ENCODE measurements around the gene NR2F2.

DNA sequence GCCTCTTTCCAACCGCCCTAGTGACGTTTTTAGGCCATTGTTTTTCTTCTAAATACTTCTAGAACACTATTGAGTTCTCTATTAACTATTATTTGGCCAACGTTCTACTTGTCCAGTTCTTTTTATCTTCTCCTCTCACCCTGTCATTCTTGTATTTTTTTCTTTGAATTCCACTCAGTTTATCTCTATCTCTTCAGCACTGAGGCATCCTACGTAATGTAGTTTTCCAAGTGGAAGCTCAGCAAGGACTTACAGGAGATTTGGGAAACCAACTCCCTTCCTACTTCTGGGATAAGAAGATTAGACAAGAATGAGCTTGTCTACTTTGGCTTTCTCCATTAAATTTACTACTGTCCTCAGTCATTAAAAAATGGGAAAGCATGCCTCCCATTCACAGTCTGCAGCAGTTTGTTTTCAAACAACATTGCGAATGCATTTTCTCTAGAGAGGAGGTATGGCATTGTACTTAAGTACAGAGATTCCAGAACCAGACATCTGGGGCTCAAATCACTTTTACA, 21.3 kb upstream of the NR2F2 start:
- TF ChIP-seq SMC3 (conservative IDR thresholded peaks at IDR 0.05; ENCODE audit: poor library complexity) (no peak), EP300 (conservative IDR thresholded peaks at IDR 0.05; ENCODE audit: poor library complexity, severe bottlenecking) (no peak), EZH2 (IDR thresholded peaks at IDR 0.05; ENCODE audit: borderline replicate concordance, insufficient read depth, low read length, poor library complexity, severe bottlenecking) (no peak), POLR2AphosphoS5 (IDR thresholded peaks at IDR 0.05) (no peak), TAF1 (IDR thresholded peaks at IDR 0.05; ENCODE audit: low read depth) (no peak), RAD21 (conservative IDR thresholded peaks at IDR 0.05) (no peak), MXI1 (conservative IDR thresholded peaks at IDR 0.05; ENCODE audit: poor library complexity, severe bottlenecking) (no peak)
- TF ChIP-seq, protein P1, sequence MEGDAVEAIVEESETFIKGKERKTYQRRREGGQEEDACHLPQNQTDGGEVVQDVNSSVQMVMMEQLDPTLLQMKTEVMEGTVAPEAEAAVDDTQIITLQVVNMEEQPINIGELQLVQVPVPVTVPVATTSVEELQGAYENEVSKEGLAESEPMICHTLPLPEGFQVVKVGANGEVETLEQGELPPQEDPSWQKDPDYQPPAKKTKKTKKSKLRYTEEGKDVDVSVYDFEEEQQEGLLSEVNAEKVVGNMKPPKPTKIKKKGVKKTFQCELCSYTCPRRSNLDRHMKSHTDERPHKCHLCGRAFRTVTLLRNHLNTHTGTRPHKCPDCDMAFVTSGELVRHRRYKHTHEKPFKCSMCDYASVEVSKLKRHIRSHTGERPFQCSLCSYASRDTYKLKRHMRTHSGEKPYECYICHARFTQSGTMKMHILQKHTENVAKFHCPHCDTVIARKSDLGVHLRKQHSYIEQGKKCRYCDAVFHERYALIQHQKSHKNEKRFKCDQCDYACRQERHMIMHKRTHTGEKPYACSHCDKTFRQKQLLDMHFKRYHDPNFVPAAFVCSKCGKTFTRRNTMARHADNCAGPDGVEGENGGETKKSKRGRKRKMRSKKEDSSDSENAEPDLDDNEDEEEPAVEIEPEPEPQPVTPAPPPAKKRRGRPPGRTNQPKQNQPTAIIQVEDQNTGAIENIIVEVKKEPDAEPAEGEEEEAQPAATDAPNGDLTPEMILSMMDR (IDR thresholded peaks at IDR 0.05; ENCODE audit: poor library complexity, severe bottlenecking), result no peak
- TF ChIP-seq, protein P2, sequence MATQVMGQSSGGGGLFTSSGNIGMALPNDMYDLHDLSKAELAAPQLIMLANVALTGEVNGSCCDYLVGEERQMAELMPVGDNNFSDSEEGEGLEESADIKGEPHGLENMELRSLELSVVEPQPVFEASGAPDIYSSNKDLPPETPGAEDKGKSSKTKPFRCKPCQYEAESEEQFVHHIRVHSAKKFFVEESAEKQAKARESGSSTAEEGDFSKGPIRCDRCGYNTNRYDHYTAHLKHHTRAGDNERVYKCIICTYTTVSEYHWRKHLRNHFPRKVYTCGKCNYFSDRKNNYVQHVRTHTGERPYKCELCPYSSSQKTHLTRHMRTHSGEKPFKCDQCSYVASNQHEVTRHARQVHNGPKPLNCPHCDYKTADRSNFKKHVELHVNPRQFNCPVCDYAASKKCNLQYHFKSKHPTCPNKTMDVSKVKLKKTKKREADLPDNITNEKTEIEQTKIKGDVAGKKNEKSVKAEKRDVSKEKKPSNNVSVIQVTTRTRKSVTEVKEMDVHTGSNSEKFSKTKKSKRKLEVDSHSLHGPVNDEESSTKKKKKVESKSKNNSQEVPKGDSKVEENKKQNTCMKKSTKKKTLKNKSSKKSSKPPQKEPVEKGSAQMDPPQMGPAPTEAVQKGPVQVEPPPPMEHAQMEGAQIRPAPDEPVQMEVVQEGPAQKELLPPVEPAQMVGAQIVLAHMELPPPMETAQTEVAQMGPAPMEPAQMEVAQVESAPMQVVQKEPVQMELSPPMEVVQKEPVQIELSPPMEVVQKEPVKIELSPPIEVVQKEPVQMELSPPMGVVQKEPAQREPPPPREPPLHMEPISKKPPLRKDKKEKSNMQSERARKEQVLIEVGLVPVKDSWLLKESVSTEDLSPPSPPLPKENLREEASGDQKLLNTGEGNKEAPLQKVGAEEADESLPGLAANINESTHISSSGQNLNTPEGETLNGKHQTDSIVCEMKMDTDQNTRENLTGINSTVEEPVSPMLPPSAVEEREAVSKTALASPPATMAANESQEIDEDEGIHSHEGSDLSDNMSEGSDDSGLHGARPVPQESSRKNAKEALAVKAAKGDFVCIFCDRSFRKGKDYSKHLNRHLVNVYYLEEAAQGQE (IDR thresholded peaks at IDR 0.05; ENCODE audit: borderline replicate concordance), result no peak

All from neural cell (in vitro differentiated cells).